Mammary epithelial cell (primary cell): Measurements from ENCODE around the gene SRPK2.

Source experiments
- CTCF ChIP-seq, 2 donors: IDR thresholded peaks in 1 of 2; conservative IDR thresholded peaks in 1 of 2; 2 replicates each; pipeline ENCODE4 v1.5.1; 2011 to 2012; ENCODE audit warnings: inconsistent platforms in 2 of 2, low read length in 2 of 2, mild to moderate bottlenecking in 2 of 2, control low read depth in 1 of 2, low read depth in 1 of 2; ENCODE audit not compliant: insufficient read depth in 1 of 2; ENCODE audit errors: extremely low read depth in 1 of 2
- EZH2 ChIP-seq: IDR thresholded peaks from 2 replicates; pipeline ENCODE4 v1.6.1; 2012; ENCODE audit warnings: low read length, inconsistent platforms, borderline replicate concordance

DNA sequence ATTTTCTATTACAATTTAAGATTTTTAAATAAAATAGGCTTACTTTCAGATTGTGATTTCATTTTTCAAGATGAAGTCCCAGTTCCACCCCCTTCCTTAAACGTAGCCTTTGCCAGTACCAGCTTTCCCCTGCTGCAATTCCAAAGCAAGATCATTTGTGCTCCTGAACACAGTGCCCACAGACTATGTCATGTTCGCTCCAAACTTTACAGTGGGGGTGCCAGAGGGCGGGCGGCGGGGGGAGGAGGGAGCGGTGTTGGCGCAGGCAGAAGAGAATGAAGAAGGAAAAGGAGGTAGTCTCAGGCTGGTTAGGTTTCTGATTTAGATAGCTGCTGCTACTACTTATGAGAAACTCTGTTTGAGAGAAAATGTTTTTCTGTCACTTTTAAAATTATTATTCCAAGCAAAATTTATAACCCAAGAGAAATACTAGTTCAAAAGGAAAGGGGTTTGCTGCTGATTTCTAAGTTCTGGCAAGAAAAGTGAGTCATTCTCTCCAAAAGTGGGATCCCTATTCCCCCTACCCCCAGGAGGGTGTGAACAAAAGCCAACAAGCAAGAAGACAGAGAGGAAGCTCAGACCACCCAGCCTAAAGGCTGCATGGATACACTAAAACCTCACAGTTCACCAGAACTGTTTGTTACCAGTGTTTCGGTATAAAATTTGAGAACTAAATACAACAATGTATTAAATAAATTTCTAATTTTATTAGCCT is 109.6 kb downstream of the SRPK2 start:
- TF ChIP-seq CTCF (conservative IDR thresholded peaks at IDR 0.05 in 1 of 2, IDR thresholded peaks at IDR 0.05 in 1 of 2; ENCODE audit: extremely low read depth in 1 of 2, insufficient read depth in 1 of 2, low read depth in 1 of 2, low read length in 2 of 2) (no peak), EZH2 (no peak)
